ENCODE measurements around the gene CDKL5.

GRCh38 chrX:18468599-18468998, 43.2 kb downstream of the CDKL5 start:
- TF ChIP-seq, protein P1, sequence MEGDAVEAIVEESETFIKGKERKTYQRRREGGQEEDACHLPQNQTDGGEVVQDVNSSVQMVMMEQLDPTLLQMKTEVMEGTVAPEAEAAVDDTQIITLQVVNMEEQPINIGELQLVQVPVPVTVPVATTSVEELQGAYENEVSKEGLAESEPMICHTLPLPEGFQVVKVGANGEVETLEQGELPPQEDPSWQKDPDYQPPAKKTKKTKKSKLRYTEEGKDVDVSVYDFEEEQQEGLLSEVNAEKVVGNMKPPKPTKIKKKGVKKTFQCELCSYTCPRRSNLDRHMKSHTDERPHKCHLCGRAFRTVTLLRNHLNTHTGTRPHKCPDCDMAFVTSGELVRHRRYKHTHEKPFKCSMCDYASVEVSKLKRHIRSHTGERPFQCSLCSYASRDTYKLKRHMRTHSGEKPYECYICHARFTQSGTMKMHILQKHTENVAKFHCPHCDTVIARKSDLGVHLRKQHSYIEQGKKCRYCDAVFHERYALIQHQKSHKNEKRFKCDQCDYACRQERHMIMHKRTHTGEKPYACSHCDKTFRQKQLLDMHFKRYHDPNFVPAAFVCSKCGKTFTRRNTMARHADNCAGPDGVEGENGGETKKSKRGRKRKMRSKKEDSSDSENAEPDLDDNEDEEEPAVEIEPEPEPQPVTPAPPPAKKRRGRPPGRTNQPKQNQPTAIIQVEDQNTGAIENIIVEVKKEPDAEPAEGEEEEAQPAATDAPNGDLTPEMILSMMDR (IDR thresholded peaks at IDR 0.05), result no peak
- TF ChIP-seq POLR2AphosphoS5 (IDR thresholded peaks at IDR 0.05), result no peak
